Vagina (tissue), 2 donors: ENCODE measurements around the gene PKD1. TPM values are rescaled to one million over a fixed set of nuclear protein-coding genes. Genes with fewer than 3 reads are reported as not detected.
"Not testable (repeated sequence)": the region's sequence is repeated elsewhere in the genome, so short reads cannot be mapped to it uniquely, and the experiment has no call there.

Experiments used
- DNase-seq, 2 donors: peaks; one replicate each; pipeline ENCODE4 v3.0.0-alpha.2; 2017; ENCODE audit errors: extremely low spot score in 2 of 2
- H3K27ac ChIP-seq: fragments of 200-600 bp; sonication (generic); one replicate; pipeline ENCODE4 v1.5.1; 2019
- H3K27me3 ChIP-seq: fragments of 200-600 bp; sonication (generic); one replicate; pipeline ENCODE4 v1.5.1; 2019
- H3K36me3 ChIP-seq, 2 donors: fragments of 200-600 bp; sonication (generic); one replicate each; pipeline ENCODE4 v1.5.1; 2017 to 2019
- H3K4me1 ChIP-seq: fragments of 200-600 bp; sonication (generic); one replicate; pipeline ENCODE4 v1.5.1; 2019
- H3K4me3 ChIP-seq, 2 donors: fragments of 200-600 bp; sonication (generic); 1 replicate in 1 of 2; 2 replicates in 1 of 2; pipeline ENCODE4 v1.5.1; 2016 to 2019
- H3K9me3 ChIP-seq: fragments of 200-600 bp; sonication (generic); one replicate; pipeline ENCODE4 v1.5.1; 2019
- POLR2A ChIP-seq, 2 donors: fragments of 450-650 bp; IDR thresholded peaks; one replicate each; pipeline ENCODE4 v1.6.1; 2017; ENCODE audit warnings: antibody characterized with exemption in 2 of 2, mild to moderate bottlenecking in 2 of 2, moderate library complexity in 2 of 2
- POLR2AphosphoS5 ChIP-seq, 2 donors: sonication (generic); formaldehyde crosslinking; IDR thresholded peaks; one replicate each; pipeline ENCODE4 v1.9.0; 2017; ENCODE audit warnings: antibody characterized with exemption in 2 of 2, mild to moderate bottlenecking in 2 of 2, low read depth in 1 of 2; ENCODE audit not compliant: insufficient read depth in 1 of 2
- intact Hi-C: fragments of 100-400 bp; cut with DNase I; formaldehyde crosslinking; loops from one replicate; pipeline ENCODE4 v1.15.1; 2023
- total RNA-seq: library from RNA; depleted of rRNA; stranded (reverse); fragments of >200 nt; gene quantifications from one replicate; pipeline ENCODE4 v1.2.3, GENCODE V29; 2016
- TF ChIP-seq, protein P1 (sequence below), 3 experiments: fragments of 450-650 bp in 2 of 3; fragments of 200-600 bp in 1 of 3; sonication (generic) in 1 of 3; IDR thresholded peaks; one replicate each; pipeline ENCODE4 v1.5.1; 2017 to 2019; ENCODE audit warnings: antibody characterized with exemption in 3 of 3, mild to moderate bottlenecking in 2 of 3, moderate library complexity in 2 of 3

The PKD1 gene
- total RNA-seq, 1 donor from 2014 or later: 153 TPM

DNA sequence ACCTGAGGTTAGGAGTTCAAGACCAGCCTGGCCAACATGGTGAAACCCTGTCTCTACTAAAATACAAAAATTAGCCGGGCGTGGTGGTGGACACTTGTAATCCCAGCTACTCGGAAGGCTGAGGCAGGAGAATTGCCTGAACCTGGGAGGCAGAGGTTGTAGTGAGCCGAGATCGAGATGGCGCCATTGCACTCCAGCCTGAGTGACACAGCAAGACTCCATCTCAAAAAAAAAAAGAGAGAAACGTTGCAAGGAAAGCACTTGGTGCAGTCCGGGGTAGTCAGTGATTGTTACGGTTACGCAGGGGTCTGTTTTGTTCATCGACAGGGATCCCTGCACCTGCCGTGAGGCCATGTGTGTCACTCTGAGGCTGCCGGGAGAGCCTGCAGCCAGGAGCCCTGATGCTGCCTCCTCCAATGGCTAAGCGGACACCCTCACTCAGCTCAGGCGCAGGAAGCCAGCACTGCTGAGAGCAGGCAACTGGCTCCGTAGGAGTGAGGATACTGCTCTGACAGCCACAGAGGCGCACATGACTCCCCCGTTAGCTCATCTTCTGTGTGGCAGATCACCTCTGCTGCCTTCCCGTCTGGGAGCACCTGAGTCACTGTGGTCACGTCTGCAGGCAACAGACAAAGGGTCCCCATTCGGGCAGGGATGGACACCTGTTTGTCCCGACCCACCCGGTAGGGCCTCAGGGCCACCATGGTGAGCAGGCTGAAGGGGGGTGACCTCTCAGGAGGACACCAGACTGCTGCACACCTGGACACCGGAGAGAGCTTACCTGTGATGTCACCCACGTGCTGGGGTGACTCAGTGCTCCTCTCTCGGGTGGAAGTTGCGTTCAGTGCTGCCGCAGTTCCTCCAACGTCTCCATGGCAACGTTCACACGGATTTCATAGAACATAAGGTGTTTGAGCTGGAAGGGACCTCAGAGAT lies 7.5 kb upstream of the PKD1 start:
- intact Hi-C loops: loop anchor here (5.0 kb wide), 1 partner anchor 121 kb away; no protein-coding TSS in a partner anchor

DNA sequence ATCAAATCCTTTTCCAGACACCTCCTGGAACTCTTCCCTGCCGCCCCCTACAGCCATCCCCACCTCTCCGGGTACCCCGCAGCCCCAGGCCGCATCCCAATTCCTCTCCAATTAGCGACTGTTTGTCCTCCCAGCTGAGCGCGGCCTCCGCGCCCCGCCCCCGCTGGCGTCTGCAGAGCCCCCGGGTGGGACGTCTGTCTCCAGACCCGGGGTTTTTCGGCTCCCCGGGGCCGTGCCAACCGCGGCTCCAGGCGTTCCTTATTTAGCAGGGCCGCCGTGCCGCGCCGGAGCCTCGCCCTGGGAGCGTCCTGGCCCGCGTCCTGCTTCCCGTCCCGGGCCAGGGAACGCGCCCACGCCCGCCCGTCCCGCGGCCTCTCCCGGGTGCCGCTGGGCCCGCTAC lies 627 bp downstream of the PKD1 start:
- Histone ChIP-seq H3K27ac (peak overlapping the region; percentile 75), H3K4me3 (peak overlapping the region; percentile 52 to 60), H3K4me1 (peaks cover 34% of the 10 kb centered on the region)
- H3K9me3 ChIP-seq, intact Hi-C loops, H3K36me3 ChIP-seq, H3K27me3 ChIP-seq, DNase-seq: not testable (repeated sequence)

More for the DNA sequence above, 7.5 kb upstream of the PKD1 start:
- Histone ChIP-seq H3K4me1 (peaks cover 15% of the 10 kb centered on the region), H3K36me3 (no peaks in the 10 kb centered on the region), H3K4me3 (no peak overlapping the region), H3K27me3 (no peaks in the 10 kb centered on the region), H3K9me3 (no peaks in the 10 kb centered on the region), H3K27ac (no peak overlapping the region)
- TF ChIP-seq, protein P1, sequence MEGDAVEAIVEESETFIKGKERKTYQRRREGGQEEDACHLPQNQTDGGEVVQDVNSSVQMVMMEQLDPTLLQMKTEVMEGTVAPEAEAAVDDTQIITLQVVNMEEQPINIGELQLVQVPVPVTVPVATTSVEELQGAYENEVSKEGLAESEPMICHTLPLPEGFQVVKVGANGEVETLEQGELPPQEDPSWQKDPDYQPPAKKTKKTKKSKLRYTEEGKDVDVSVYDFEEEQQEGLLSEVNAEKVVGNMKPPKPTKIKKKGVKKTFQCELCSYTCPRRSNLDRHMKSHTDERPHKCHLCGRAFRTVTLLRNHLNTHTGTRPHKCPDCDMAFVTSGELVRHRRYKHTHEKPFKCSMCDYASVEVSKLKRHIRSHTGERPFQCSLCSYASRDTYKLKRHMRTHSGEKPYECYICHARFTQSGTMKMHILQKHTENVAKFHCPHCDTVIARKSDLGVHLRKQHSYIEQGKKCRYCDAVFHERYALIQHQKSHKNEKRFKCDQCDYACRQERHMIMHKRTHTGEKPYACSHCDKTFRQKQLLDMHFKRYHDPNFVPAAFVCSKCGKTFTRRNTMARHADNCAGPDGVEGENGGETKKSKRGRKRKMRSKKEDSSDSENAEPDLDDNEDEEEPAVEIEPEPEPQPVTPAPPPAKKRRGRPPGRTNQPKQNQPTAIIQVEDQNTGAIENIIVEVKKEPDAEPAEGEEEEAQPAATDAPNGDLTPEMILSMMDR (IDR thresholded peaks at IDR 0.05): no peak
- TF ChIP-seq POLR2A (IDR thresholded peaks at IDR 0.05): no peak
- no peak for TF ChIP-seq POLR2AphosphoS5 (IDR thresholded peaks at IDR 0.05; ENCODE audit: insufficient read depth in 1 of 2, low read depth in 1 of 2)
- DNase-seq: no peak

DNA sequence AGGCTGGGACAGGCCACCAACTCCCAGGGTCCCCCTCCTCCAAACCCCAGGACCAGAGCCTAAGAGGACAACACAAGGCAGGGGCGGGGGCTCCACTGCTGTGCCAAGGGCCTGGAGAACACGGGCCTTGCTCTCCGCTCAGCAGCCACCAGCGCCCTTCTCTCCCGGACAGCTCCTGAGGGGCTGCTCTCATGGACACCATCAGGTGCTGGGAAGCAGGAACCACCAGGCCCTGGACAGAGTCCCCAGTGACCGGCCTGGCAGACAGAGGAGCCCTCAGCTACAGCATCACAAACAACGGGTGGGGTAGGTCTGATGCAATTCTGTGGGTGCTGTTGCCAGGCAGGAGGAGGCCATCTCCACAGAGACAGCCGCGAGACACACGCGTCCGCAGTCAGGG lies 1.9 kb downstream of the PKD1 start:
- H3K9me3 ChIP-seq, H3K36me3 ChIP-seq, H3K27me3 ChIP-seq, DNase-seq, intact Hi-C loops: not testable (repeated sequence)
- H3K27ac ChIP-seq: peak overlapping the region; percentile 86
- peaks cover 37% of the 10 kb centered on the region for H3K4me1 ChIP-seq
- peak overlapping the region; percentile 21 to 45 for H3K4me3 ChIP-seq

DNA sequence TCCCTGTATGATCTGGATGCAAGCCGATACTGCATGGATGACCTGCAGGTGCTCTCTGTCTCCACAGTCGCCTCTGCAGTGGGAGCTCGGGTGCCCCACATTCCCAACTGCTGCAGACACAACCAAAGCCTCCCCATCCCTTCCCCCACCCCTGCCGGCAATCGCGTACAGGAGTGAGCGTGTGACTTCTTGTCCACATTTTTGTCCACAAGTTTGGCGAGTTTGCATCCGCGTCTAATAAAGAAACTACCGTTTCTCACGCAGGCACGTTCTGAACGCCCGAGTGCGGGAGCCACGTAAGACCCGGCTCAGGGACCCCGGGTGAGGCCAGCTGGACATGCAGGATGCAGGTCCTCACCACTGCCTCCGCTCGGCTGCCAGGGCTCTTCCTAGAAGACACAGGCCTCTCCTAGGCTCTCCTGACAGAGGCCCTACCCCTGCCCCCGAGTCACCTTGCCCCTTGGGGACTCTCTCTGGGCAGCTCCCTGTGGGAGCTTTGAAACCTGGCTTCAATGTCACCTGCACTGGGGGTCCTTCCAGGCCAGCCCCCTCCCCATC lies 5.7 kb downstream of the PKD1 start:
- DNase-seq, H3K27me3 ChIP-seq, intact Hi-C loops, H3K36me3 ChIP-seq, H3K9me3 ChIP-seq: not testable (repeated sequence)
- Histone ChIP-seq H3K4me1 (peaks cover 63% of the 10 kb centered on the region), H3K27ac (peak overlapping the region; percentile 86), H3K4me3 (peak overlapping the region in 1 of 2 donors; percentile 1)

DNA sequence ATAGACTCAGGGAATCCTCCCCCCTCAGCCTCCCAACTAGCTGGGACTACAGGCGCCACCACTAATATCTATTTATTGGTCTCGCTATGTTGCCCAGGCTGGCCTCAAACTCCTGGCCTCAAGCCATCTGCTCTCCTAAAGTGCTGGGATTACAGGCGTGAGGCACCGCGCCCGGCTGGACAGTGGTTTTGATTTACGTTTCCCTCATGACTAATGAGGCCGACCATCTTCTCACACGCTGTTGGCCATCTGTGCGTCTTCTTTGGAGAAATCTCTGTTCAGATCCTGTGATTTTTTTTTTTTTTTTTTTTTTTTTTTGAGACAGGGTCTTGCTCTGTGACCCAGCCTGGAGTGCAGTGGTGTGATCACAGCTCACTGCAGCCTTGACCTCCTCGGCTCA lies 6.4 kb downstream of the PKD1 start:
- H3K27me3 ChIP-seq, H3K4me3 ChIP-seq, H3K9me3 ChIP-seq, H3K36me3 ChIP-seq, DNase-seq, intact Hi-C loops: not testable (repeated sequence)
- H3K27ac ChIP-seq: peak overlapping the region; percentile 86
- peaks cover 70% of the 10 kb centered on the region for H3K4me1 ChIP-seq

DNA sequence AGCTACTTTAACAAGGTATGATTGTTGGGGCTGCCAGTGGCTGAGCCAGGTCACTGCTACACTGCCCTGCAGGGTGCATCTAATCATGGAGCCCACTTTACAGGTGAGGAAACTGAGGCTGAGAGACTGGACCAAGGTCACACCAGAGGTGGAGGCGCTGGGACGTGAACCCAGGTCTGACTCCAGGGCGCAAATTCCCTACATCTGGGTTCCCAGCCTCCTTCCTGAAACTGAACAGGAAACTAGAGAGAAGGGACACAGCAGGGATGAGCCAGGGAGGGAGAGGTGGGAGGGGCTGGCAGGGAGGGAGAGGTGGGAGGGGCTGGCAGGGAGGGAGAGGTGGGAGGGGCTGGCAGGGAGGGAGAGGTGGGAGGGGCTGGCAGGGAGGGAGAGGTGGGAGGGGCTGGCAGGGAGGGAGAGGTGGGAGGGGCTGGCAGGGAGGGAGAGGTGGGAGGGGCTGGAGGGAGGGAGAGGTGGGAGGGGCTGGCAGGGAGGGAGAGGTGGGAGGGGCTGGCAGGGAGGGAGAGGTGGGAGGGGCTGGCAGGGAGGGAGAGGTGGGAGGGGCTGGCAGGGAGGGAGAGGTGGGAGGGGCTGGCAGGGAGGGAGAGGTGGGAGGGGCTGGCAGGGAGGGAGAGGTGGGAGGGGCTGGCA lies 7.9 kb downstream of the PKD1 start:
- peak overlapping the region in 1 of 2 donors; percentile 45 for H3K4me3 ChIP-seq
- H3K27me3 ChIP-seq, H3K9me3 ChIP-seq, H3K36me3 ChIP-seq, DNase-seq, intact Hi-C loops: not testable (repeated sequence)
- peaks cover 81% of the 10 kb centered on the region for H3K4me1 ChIP-seq
- peak in 1 of 2 donors; percentile 20 for TF ChIP-seq POLR2A (IDR thresholded peaks at IDR 0.05)
- peak overlapping the region; percentile 96 for H3K27ac ChIP-seq

DNA sequence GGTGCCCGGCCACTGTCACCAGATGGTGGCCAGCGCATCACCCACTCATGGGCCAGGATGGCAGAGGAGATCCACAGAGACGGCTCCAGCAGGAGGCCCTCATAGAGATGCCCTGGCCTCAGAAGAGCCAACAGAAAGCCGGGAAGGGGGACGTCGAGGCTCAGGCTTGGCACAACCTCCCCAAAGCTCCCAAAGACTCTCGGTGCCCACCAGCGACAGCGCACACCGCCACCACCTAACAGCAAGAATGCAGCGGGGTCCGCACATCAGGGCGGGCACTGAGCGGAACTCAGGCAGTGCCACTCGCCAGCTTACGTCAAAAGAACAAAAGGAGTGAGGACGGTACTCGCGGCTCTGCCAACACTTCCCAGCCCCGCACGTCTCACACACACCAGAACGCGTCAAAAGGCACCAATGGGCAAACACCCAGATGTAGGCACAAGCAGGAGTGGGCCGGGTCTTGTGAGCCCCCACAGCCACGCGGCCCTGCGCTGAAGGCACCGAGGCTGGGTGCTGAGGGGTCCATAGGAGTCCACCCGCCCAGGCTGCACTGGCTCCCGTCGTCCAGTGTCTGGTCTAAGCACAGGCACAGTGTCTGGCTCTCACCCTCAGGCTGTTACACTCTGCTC lies 8.7 kb downstream of the PKD1 start:
- intact Hi-C loops: not testable (repeated sequence)

More for the DNA sequence above, 8.7 kb downstream of the PKD1 start:
- DNase-seq, H3K9me3 ChIP-seq, H3K27me3 ChIP-seq, H3K36me3 ChIP-seq: not testable (repeated sequence)
- Histone ChIP-seq H3K4me1 (peaks cover 88% of the 10 kb centered on the region), H3K27ac (peak overlapping the region; percentile 96), H3K4me3 (peak overlapping the region in 1 of 2 donors; percentile 45)
